Renal cortical epithelial cell (primary cell): Measurements from ENCODE around the gene COX7A2L. TPM values are rescaled to one million over a fixed set of nuclear protein-coding genes. Genes with fewer than 3 reads are reported as not detected.
"Not testable (repeated sequence)": the region's sequence is repeated elsewhere in the genome, so short reads cannot be mapped to it uniquely, and the experiment has no call there.

Experiments used
- DNase-seq: peaks from one replicate; pipeline ENCODE4 v3.0.0-alpha.2; 2011; ENCODE audit warnings: low read depth
- total RNA-seq: library from RNA; depleted of rRNA; stranded (reverse); fragments of >200 nt; gene quantifications from 2 replicates; pipeline ENCODE4 v1.2.3, GENCODE V29; 2014

COX7A2L gene
- total RNA-seq, 1 donor from 2014 or later, result 137 TPM

- no peak for DNase-seq
Measured at GRCh38 chr2:42339191-42339912, 21.7 kb downstream of the COX7A2L start.

- DNase-seq, result no peak
Measured at GRCh38 chr2:42338567-42339190, 22.3 kb downstream of the COX7A2L start.

- no peak for DNase-seq
Measured at GRCh38 chr2:42337846-42338566, 23.0 kb downstream of the COX7A2L start.

GRCh38 chr2:42337356-42337820, 23.6 kb downstream of the COX7A2L start:
- DNase-seq, result no peak

GRCh38 chr2:42336361-42336965, 24.6 kb downstream of the COX7A2L start:
- DNase-seq, result peak; percentile 57

GRCh38 chr2:42335514-42336104, 25.4 kb downstream of the COX7A2L start:
- no peak for DNase-seq

- DNase-seq, result not testable (repeated sequence)
Measured at GRCh38 chr2:42334865-42335264, 26.2 kb downstream of the COX7A2L start.

- DNase-seq, result no peak
Measured at GRCh38 chr2:42334220-42334619, 26.8 kb downstream of the COX7A2L start.

GRCh38 chr2:42333579-42333978, 27.4 kb downstream of the COX7A2L start:
- no peak for DNase-seq

- no peak for DNase-seq
Measured at GRCh38 chr2:42332575-42332974, 28.4 kb downstream of the COX7A2L start.

GRCh38 chr2:42331569-42332284, 29.3 kb downstream of the COX7A2L start:
- DNase-seq, result no peak

GRCh38 chr2:42329736-42330135, 31.3 kb downstream of the COX7A2L start:
- no peak for DNase-seq

GRCh38 chr2:42328923-42329322, 32.1 kb downstream of the COX7A2L start:
- no peak for DNase-seq

- peak; percentile 60 for DNase-seq
Measured at GRCh38 chr2:42328148-42328833, 32.7 kb downstream of the COX7A2L start.

GRCh38 chr2:42327125-42327524, 33.9 kb downstream of the COX7A2L start:
- DNase-seq, result no peak

- no peak for DNase-seq
Measured at GRCh38 chr2:42325609-42326008, 35.4 kb downstream of the COX7A2L start.

GRCh38 chr2:42324949-42325348, 36.1 kb downstream of the COX7A2L start:
- no peak for DNase-seq

- DNase-seq, result no peak
Measured at GRCh38 chr2:42324244-42324643, 36.8 kb downstream of the COX7A2L start.

GRCh38 chr2:42321452-42322064, 39.5 kb downstream of the COX7A2L start:
- DNase-seq, result no peak

GRCh38 chr2:42319265-42319664, 41.8 kb downstream of the COX7A2L start:
- DNase-seq, result no peak
